ENCODE data around the gene PLCB4. TPM values are rescaled to one million over a fixed set of nuclear protein-coding genes. Genes with fewer than 3 reads are reported as not detected.
"Not testable (repeated sequence)": the region's sequence is repeated elsewhere in the genome, so short reads cannot be mapped to it uniquely, and the experiment has no call there.

The PLCB4 gene
- total RNA-seq, 2 experiments from 2014 or later, result not detected

DNA sequence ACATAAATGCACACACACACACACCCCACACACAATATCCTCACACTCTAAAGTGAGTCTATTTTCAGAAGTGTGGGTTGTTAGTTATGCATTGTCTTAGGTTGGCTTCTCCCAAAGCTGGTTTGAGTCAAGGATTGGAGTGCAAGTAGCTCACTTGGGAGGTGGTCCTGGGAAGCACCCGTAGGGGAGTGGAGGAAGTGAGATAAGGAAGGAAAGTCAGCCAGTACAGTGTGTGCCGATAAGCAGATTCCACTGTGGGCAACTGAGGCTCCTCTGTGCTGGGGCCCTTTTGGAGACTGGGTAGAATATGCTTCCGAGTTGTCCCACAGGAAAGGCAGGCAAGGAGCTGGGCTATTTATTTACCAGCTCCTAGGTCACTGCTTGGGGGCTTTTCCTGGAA lies 67.2 kb downstream of the PLCB4 start:
- POLR2A ChIA-PET, result no interaction called here

DNA sequence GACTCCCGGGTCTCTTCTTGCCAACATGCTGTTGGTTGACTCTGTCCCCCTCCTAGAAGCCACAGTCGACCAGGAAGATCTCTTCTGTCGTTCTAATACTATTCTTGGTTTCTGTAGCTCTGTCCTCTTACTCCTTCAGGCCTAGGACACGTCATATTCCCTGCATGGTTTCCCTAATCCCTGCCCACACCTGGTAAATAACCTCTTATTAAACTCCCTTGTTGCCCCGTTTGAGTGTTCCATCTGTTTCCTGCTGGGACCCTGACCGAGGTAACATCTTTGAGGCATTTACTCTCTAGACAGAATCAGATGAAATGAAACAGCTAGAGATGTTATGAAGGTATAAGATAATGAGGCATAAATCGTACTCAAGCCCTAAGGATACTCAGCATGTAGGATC lies 68.1 kb downstream of the PLCB4 start:
- CTCF ChIA-PET, result no interaction called here
- POLR2A ChIA-PET, result no interaction called here

More for the DNA sequence above, 67.2 kb downstream of the PLCB4 start:
- CTCF ChIA-PET, result no interaction called here

DNA sequence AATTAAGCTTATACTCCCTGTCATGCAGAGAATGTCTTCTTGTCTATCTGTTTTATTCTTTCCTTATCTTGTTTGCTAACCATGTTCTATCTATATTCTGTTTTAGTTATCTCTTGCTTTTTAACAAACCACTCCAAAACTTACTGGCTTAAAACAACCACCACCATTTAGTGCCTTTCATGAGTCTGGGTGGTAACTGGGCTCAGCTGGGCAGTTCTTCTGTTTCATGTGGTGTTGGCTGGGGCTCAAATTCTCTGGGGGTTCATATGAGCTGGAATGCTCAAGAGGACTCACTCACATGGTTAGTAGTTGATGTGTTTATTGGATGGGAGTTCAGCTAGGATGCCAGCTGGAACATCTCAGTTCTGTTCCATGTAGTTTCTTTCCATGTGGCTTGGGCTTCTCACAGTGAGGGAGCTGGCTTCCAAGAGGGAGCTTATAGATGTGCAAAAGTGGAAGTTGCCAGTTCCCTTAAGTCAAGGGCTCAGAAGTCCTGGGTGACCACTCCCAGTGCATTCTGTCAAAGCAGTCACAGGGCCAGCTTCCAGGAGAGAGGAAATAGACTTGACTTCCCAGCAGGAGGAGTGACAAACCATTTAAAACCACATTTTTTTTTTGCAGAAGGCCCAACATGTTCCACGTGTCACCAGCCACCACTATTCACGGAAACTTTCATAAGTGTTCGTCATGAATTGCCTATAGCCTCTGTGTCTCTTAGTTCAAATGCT lies 70.4 kb downstream of the PLCB4 start:
- ChIA-PET CTCF (no interaction called here), POLR2A (no interaction called here)

DNA sequence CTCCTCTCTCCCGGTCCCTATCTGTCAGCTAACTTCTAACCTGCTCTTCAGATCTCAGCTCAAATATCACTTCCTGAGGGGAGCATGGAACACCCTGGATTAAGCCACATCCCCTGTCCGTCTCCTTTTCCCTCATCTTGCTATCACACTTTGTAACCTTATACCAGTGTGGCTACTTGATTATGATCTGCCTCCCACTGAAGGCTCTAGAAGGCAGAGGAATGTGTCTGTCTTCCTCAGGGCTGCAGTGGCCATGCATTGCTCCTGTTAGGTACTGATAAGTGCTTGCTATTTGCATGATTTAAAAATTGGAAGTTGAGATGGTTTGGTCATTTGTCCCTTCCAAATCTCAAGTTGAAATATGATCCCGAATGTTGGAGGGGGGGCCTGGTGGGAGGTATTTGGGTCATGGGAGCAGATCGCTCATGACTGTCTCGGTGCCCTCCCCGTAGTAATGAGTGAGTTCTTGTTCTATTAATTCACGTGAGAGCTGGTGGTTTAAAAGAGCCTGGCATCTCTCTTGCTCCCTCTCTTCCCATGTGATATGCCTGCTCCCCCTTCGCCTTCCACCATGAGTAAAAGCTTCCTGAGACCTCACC lies 71.4 kb downstream of the PLCB4 start:
- ChIA-PET POLR2A (no interaction called here), CTCF (no interaction called here)

DNA sequence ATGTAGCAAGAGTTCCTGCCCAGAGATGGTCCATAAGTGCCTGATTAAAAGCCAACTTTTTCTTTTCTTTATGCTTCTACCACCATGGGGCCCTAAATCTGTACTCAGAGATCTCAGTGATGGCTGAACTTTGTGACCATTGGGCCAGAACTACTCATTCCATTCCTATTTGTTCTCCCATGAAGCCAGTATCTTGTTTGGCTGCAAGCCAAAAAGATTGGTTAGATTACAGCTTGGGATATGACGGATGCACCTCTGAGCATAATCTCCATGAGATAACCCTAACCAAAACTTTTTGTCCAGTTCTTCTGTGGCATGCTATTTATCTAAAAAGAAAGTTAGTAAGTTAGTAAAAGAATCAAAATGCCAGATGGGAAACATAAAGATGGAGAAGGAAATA lies 72.2 kb downstream of the PLCB4 start:
- ChIA-PET POLR2A (no interaction called here), CTCF (no interaction called here)

GRCh38 chr20:9141921-9142320 lies 73.0 kb downstream of the PLCB4 start:
- CTCF ChIA-PET, result no interaction called here
- POLR2A ChIA-PET, result no interaction called here

- POLR2A ChIA-PET, result no interaction called here
- CTCF ChIA-PET, result no interaction called here
Measured at GRCh38 chr20:9142809-9143208, 73.9 kb downstream of the PLCB4 start.

GRCh38 chr20:9143926-9144325 lies 75.0 kb downstream of the PLCB4 start:
- ChIA-PET CTCF (no interaction called here), POLR2A (no interaction called here)

- ChIA-PET CTCF (no interaction called here), POLR2A (no interaction called here)
Measured at GRCh38 chr20:9144643-9145042, 75.8 kb downstream of the PLCB4 start.

DNA sequence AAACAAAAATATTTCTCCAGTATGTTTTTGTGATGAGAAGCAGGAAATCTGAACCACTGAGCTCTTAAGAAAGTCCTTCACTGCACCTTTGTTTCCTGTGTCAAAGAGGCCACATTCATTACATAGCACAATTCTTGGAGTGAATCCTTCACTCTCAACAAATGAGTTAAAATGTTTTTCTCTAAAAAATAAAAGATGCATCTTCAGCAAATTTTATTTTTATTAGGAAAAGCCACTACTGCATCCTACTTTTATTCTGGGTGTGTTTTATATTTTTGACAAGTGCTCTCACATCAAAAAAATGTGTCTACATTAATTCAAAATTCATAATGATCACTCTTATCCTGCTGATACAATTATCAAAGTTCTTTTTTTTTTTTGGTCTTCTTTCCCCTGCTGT lies 76.3 kb downstream of the PLCB4 start:
- CTCF ChIA-PET, result no interaction called here
- POLR2A ChIA-PET, result no interaction called here

DNA sequence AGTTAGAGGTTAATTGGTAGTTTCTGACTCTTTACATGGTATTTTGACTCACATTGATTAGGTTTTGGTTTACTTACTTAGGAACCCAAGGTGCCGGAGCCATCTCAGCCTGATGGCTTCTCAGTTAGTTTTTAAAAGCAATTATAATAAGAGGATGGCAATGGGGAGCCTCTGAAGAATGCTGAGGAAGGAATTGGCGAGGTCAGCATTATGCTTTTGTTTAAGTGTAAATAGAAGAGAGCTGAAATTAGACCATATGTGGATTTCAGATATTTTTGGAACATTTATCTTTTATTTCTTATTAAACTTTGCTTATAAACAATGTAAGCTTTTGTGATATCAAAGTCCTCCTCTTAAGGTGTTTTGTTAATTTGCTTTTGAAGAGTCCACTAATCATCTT lies 77.8 kb downstream of the PLCB4 start:
- CTCF ChIA-PET, result no interaction called here
- POLR2A ChIA-PET, result no interaction called here

- CTCF ChIA-PET, result no interaction called here
- POLR2A ChIA-PET, result no interaction called here
Measured at GRCh38 chr20:9147547-9148024, 78.7 kb downstream of the PLCB4 start.

GRCh38 chr20:9148291-9148690 lies 79.4 kb downstream of the PLCB4 start:
- ChIA-PET CTCF (no interaction called here), POLR2A (no interaction called here)

- POLR2A ChIA-PET, result no interaction called here
- CTCF ChIA-PET, result no interaction called here
Measured at GRCh38 chr20:9149087-9149486, 80.2 kb downstream of the PLCB4 start.

GRCh38 chr20:9149796-9150195 lies 80.9 kb downstream of the PLCB4 start:
- ChIA-PET POLR2A (no interaction called here), CTCF (no interaction called here)

GRCh38 chr20:9150679-9151078 lies 81.8 kb downstream of the PLCB4 start:
- CTCF ChIA-PET, result no interaction called here
- POLR2A ChIA-PET, result no interaction called here

- CTCF ChIA-PET, POLR2A ChIA-PET: not testable (repeated sequence)
Measured at GRCh38 chr20:9152139-9152538, 83.3 kb downstream of the PLCB4 start.

- POLR2A ChIA-PET, result no interaction called here
- CTCF ChIA-PET, result no interaction called here
Measured at GRCh38 chr20:9154464-9155024, 85.7 kb downstream of the PLCB4 start.

DNA sequence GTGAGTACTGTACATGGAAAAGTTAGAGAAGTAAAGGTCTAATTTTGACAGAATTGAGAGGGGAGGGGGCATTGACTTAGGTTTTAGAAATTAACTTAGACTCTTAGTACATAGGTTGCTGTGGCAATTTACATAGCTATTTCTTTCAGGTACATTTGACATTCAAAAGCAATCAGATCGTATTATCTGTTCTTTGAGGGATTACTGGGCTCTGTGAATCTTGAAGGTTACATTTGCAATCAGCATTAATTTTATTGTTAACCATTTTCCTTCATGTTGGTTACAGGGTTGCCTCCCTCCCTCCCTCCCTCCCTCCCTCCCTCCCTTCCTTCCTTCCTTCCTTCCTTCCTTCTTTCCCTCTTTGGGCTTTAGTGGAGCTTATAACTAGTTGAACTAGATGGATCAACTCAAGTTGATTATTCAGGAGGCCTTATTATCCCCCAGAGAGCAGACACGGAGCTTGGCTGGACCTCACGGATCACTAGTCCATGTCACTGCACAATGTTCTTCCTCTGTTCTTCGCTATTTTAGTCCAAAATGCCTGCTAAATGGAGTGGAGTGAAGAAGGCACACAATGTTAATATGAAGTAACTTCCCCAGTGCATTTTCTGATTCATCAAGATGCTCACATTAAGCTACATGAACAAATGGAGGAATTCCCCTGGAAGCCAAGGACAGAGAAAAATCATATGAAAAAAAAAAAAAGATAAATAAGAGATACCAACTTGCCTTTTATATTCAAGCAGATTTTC lies 87.8 kb downstream of the PLCB4 start:
- ChIA-PET POLR2A (no interaction called here), CTCF (no interaction called here)

DNA sequence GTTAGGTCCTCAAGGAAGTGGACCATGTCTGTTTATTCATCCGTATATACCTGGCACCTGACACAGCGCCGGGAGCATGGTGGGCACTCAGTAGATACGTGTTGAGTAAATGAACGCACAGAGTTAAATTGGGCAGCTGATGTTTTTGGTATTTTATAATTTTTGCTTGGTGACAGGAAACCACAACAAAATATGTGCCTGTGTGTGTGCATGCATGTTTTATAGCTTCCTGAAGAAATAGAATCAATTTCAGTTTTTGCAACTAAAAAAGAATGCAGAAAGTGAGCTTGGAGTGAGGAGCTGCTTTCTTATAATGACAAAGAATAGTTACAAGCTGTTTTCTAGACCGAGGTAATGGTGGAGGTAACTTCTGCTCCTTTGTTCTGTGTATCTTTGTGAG lies 91.4 kb downstream of the PLCB4 start:
- ChIA-PET CTCF (no interaction called here), POLR2A (no interaction called here)

- ChIA-PET CTCF (no interaction called here), POLR2A (no interaction called here)
Measured at GRCh38 chr20:9160757-9161156, 91.9 kb downstream of the PLCB4 start.

Data from activated CD8-positive, alpha-beta memory T cell treated with anti-CD3 and anti-CD28 coated beads for 36 hours (primary cell).